HL-60 (cell line): Measurements from ENCODE around the gene DIAPH2.

Experiments used
- DNase-seq, 2 experiments: peaks; one replicate each; pipeline ENCODE4 v3.0.0-alpha.2; 2010 to 2020; ENCODE audit warnings: low read depth in 1 of 2, low spot score in 1 of 2
- H3K27ac ChIP-seq: fragments of 250-450 bp; sonication (Bioruptor Pico); replicated peaks from 2 replicates; pipeline ENCODE4 v1.5.1; 2020; ENCODE audit warnings: mild to moderate bottlenecking, moderate library complexity
- H3K27me3 ChIP-seq: fragments of 250-450 bp; sonication (Bioruptor Pico); 2 replicates; pipeline ENCODE4 v1.5.1; 2021; ENCODE audit warnings: mild to moderate bottlenecking, moderate library complexity; ENCODE audit not compliant: insufficient read depth, poor library complexity, severe bottlenecking
- H3K4me3 ChIP-seq: replicated peaks from 2 replicates; pipeline ENCODE4 v1.5.1; 2011; ENCODE audit warnings: mild to moderate bottlenecking, control low read depth, low read length; ENCODE audit not compliant: insufficient read depth
- CTCF ChIP-seq: IDR thresholded peaks from one replicate; pipeline ENCODE4 v1.5.1; 2011; ENCODE audit warnings: low read length, control low read depth, inconsistent platforms; ENCODE audit not compliant: insufficient read depth
- GABPA ChIP-seq: IDR thresholded peaks from 2 replicates; pipeline ENCODE4 v1.6.1; 2012; ENCODE audit warnings: low read depth
- POLR2AphosphoS5 ChIP-seq: IDR thresholded peaks from 2 replicates; pipeline ENCODE4 v1.6.1; 2012; ENCODE audit warnings: low read depth
- REST ChIP-seq: IDR thresholded peaks from 2 replicates; pipeline ENCODE4 v1.6.1; 2012; ENCODE audit warnings: low read depth; ENCODE audit not compliant: insufficient replicate concordance
- SPI1 ChIP-seq: IDR thresholded peaks from 2 replicates; pipeline ENCODE4 v1.6.1; 2012; ENCODE audit warnings: low read depth, mild to moderate bottlenecking, borderline replicate concordance

DIAPH2 gene

DNA sequence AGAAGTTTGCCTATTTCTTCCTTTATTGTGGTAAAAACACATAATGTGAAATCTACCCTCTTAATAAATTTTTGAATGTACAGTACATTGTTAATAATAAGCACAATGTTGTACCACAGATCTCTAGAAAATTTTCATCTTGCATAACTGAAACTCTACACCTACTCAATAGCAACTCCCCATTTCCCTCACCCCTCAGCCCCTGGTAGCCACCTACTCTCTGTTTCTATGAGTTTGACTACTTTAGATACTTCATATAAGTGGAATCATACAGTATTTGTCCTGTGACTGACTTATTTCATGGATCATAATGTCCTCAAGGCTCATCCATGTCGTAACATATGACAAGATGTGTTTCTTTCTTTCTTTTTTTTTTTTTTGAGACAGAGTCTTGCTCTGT lies 645.5 kb downstream of the DIAPH2 start:
- no peak for DNase-seq
- no peak overlapping the region for H3K4me3 ChIP-seq
- H3K27ac ChIP-seq, result no peak overlapping the region
- no peaks in the 10 kb centered on the region for H3K27me3 ChIP-seq
- TF ChIP-seq SPI1 (no peak), REST (no peak), CTCF (no peak), POLR2AphosphoS5 (no peak), GABPA (no peak)

DNA sequence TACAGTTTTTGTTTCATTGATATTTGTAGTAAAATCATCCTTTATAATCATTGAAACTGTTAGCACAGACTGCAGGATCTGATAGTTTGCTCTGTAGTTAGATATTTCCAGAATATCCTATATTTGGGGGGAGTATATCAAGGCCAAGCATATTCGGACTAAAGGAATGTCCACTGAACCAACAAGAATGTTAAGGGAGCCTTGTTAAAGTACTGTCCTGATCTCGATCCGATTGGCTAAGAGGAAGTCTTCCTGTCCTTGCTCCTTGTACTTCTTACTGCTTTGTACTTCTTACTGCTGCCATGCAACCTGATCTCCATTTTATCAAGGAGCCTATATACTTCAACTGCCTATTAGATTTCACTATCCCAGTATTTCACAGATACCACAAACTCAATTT lies 648.3 kb downstream of the DIAPH2 start:
- H3K27me3 ChIP-seq, result no peaks in the 10 kb centered on the region
- DNase-seq, result no peak
- H3K4me3 ChIP-seq, result no peak overlapping the region
- H3K27ac ChIP-seq, result no peak overlapping the region
- TF ChIP-seq REST (no peak), SPI1 (no peak), CTCF (no peak), GABPA (no peak), POLR2AphosphoS5 (no peak)

DNA sequence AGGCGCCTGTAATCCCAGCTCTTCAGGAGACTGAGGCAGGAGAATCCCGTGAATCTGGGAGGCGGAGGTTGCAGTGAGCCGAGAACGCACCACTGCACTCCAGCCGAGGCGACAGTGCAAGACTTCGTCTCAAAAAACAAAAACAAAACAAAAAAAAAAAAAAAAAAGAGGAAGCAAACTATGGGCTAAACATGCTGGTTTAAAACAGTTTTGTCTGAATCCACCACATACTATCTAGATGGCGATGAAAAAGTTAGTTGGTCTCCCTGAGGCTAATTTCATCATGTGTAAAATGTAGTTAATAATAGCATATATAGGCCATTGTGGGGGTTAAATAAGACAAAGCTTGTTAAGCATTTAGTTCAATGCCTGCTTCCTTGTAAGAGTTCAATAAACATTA lies 650.2 kb downstream of the DIAPH2 start:
- H3K27me3 ChIP-seq, result no peaks in the 10 kb centered on the region
- no peak for DNase-seq
- H3K4me3 ChIP-seq, result no peak overlapping the region
- TF ChIP-seq SPI1, result no peak
- TF ChIP-seq CTCF, result no peak
- no peak for TF ChIP-seq GABPA
- TF ChIP-seq POLR2AphosphoS5, result no peak
- TF ChIP-seq REST, result no peak
- H3K27ac ChIP-seq, result no peak overlapping the region
